HG02610 (cell line): Measurements from ENCODE around the gene SELENBP1.
"Not testable (repeated sequence)": the region's sequence is repeated elsewhere in the genome, so short reads cannot be mapped to it uniquely, and the experiment has no call there.

Experiments used
- ATAC-seq: cut with Tn5 transposase; IDR thresholded peaks from one replicate; pipeline ENCODE4 v1.9.1; 2021; ENCODE audit warnings: mild to moderate bottlenecking, moderate library complexity; ENCODE audit not compliant: unreplicated experiment

Gene SELENBP1

GRCh38 chr1:151372058-151372934 lies at the start of gene SELENBP1:
TSS of gene SELENBP1 (minus strand) at chr1:151372705. CDS start at chr1:151372641, 64 bp downstream.
- ATAC-seq: no peak

GRCh38 chr1:151419819-151420218 lies 47.3 kb upstream of the SELENBP1 start:
- no peak for ATAC-seq

- peak; percentile 43 for ATAC-seq
Measured at GRCh38 chr1:151418081-151418480, 45.6 kb upstream of the SELENBP1 start.

GRCh38 chr1:151416231-151416630 lies 43.7 kb upstream of the SELENBP1 start:
- ATAC-seq: no peak

- ATAC-seq: no peak
Measured at GRCh38 chr1:151411884-151412283, 39.4 kb upstream of the SELENBP1 start.

- no peak for ATAC-seq
Measured at GRCh38 chr1:151408891-151409290, 36.4 kb upstream of the SELENBP1 start.

- no peak for ATAC-seq
Measured at GRCh38 chr1:151407304-151407703, 34.8 kb upstream of the SELENBP1 start.

GRCh38 chr1:151406176-151406575 lies 33.7 kb upstream of the SELENBP1 start:
- no peak for ATAC-seq

- ATAC-seq: no peak
Measured at GRCh38 chr1:151405187-151405951, 32.9 kb upstream of the SELENBP1 start.

GRCh38 chr1:151403612-151404011 lies 31.1 kb upstream of the SELENBP1 start:
- ATAC-seq: no peak

GRCh38 chr1:151402764-151403163 lies 30.3 kb upstream of the SELENBP1 start:
- no peak for ATAC-seq

GRCh38 chr1:151401860-151402259 lies 29.4 kb upstream of the SELENBP1 start:
- ATAC-seq: no peak

GRCh38 chr1:151401125-151401788 lies 28.8 kb upstream of the SELENBP1 start:
- no peak for ATAC-seq

GRCh38 chr1:151399324-151400171 lies 27.0 kb upstream of the SELENBP1 start, which contains the start of gene PSMB4:
TSS of gene PSMB4 (plus strand) at chr1:151399573. CDS start at chr1:151399588, 15 bp downstream.
- ATAC-seq: peak; percentile 86

GRCh38 chr1:151396265-151396664 lies 23.8 kb upstream of the SELENBP1 start:
- not testable (repeated sequence) for ATAC-seq

- ATAC-seq: no peak
Measured at GRCh38 chr1:151393583-151393982, 21.1 kb upstream of the SELENBP1 start.

- no peak for ATAC-seq
Measured at GRCh38 chr1:151391079-151391563, 18.6 kb upstream of the SELENBP1 start.

GRCh38 chr1:151390221-151391078 lies 17.9 kb upstream of the SELENBP1 start:
- ATAC-seq: not testable (repeated sequence)

GRCh38 chr1:151386002-151386401 lies 13.5 kb upstream of the SELENBP1 start:
- ATAC-seq: no peak
